Panc1 (cell line): ENCODE results near the gene TCAF1.

Experiments used
- POLR2AphosphoS5 ChIP-seq: IDR thresholded peaks from 2 replicates; pipeline ENCODE4 v1.6.1; 2012; ENCODE audit warnings: mild to moderate bottlenecking, low read depth, low read length, moderate library complexity
- SIN3A ChIP-seq: IDR thresholded peaks from 2 replicates; pipeline ENCODE4 v1.6.1; 2012; ENCODE audit warnings: low read depth, mild to moderate bottlenecking, low read length, moderate library complexity, borderline replicate concordance; ENCODE audit not compliant: insufficient read depth
- TCF7L2 ChIP-seq: IDR thresholded peaks from 2 replicates; pipeline ENCODE4 v1.6.1; 2011; ENCODE audit warnings: mild to moderate bottlenecking, low read depth, low read length, inconsistent platforms
- TF ChIP-seq, protein P1 (sequence below): fragments of 450-650 bp; IDR thresholded peaks from 2 replicates; pipeline ENCODE4 v1.5.1; 2017; ENCODE audit warnings: mild to moderate bottlenecking
- TF ChIP-seq, protein P2 (sequence below), 2 experiments: IDR thresholded peaks; 2 replicates each; pipeline ENCODE4 v1.6.1; 2011 to 2012; ENCODE audit warnings: low read depth in 2 of 2, control low read depth in 1 of 2, low read length in 1 of 2, mild to moderate bottlenecking in 1 of 2, moderate library complexity in 1 of 2; ENCODE audit not compliant: insufficient read depth in 1 of 2

DNA sequence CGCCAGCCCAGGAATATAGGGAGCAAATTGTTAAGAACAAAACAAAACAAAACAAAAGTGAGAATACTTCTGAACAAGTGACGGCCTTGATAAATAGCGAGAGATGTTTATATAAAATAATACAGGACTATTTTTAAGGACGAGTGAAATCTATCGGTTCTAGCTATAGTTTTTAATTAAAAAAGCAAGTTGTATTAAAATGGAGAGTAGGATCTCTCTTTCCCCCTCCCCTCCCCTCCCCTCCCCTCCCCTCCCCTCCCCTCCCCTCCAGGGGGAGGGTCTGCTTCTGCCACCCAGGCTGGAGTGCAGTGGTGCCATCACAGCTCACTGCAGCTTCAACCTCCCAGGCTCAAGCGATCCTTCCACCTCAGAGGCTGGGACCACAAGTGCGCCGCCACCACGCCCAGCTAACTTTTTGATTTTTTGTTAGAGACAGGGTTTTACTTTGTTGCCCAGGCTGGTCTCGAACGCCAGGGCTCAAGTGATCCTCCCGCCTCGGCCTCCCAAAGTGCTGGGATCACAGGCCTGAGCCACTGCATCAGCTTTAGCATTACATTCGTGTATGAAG, 440 bp upstream of the TCAF1 start:
- TF ChIP-seq, protein P1, sequence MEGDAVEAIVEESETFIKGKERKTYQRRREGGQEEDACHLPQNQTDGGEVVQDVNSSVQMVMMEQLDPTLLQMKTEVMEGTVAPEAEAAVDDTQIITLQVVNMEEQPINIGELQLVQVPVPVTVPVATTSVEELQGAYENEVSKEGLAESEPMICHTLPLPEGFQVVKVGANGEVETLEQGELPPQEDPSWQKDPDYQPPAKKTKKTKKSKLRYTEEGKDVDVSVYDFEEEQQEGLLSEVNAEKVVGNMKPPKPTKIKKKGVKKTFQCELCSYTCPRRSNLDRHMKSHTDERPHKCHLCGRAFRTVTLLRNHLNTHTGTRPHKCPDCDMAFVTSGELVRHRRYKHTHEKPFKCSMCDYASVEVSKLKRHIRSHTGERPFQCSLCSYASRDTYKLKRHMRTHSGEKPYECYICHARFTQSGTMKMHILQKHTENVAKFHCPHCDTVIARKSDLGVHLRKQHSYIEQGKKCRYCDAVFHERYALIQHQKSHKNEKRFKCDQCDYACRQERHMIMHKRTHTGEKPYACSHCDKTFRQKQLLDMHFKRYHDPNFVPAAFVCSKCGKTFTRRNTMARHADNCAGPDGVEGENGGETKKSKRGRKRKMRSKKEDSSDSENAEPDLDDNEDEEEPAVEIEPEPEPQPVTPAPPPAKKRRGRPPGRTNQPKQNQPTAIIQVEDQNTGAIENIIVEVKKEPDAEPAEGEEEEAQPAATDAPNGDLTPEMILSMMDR, result no peak
- TF ChIP-seq POLR2AphosphoS5 (no peak), SIN3A (no peak), TCF7L2 (no peak)
- TF ChIP-seq, protein P2, sequence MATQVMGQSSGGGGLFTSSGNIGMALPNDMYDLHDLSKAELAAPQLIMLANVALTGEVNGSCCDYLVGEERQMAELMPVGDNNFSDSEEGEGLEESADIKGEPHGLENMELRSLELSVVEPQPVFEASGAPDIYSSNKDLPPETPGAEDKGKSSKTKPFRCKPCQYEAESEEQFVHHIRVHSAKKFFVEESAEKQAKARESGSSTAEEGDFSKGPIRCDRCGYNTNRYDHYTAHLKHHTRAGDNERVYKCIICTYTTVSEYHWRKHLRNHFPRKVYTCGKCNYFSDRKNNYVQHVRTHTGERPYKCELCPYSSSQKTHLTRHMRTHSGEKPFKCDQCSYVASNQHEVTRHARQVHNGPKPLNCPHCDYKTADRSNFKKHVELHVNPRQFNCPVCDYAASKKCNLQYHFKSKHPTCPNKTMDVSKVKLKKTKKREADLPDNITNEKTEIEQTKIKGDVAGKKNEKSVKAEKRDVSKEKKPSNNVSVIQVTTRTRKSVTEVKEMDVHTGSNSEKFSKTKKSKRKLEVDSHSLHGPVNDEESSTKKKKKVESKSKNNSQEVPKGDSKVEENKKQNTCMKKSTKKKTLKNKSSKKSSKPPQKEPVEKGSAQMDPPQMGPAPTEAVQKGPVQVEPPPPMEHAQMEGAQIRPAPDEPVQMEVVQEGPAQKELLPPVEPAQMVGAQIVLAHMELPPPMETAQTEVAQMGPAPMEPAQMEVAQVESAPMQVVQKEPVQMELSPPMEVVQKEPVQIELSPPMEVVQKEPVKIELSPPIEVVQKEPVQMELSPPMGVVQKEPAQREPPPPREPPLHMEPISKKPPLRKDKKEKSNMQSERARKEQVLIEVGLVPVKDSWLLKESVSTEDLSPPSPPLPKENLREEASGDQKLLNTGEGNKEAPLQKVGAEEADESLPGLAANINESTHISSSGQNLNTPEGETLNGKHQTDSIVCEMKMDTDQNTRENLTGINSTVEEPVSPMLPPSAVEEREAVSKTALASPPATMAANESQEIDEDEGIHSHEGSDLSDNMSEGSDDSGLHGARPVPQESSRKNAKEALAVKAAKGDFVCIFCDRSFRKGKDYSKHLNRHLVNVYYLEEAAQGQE (IDR thresholded peaks at IDR 0.05; ENCODE audit: insufficient read depth in 1 of 2, low read depth in 2 of 2, low read length in 1 of 2), result no peak
